HL-60/S4 treated with phorbol 12-myristate 13-acetate at 8.2 ng/mL for 4 days and 3 days (cell line): Measurements from ENCODE around the gene THSD4.
"Not testable (repeated sequence)": the region's sequence is repeated elsewhere in the genome, so short reads cannot be mapped to it uniquely, and the experiment has no call there.

Source experiments
- in situ Hi-C: fragments of 300-500 bp; cut with MboI; formaldehyde crosslinking; loops from 2 replicates; pipeline ENCODE4 v1.15.0; 2022; ENCODE audit warnings: low sequenced_read_pairs

Gene THSD4

DNA sequence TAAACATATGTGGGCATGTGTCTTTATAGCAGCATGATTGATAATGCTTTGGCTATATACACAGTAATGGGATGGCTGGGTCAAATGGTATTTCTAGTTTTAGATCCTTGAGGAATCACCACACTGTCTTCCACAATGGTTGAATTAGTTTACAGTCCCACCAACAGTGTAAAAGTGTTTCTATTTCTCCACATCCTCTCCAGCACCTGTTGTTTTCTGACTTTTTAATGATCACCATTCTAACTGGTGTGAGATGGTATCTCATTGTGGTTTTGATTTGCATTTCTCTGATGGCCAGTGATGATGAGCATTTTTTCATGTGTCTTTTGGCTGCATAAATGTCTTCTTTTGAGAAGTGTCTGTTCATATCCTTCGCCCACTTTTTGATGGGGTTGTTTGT lies 252.5 kb downstream of the THSD4 start:
- in situ Hi-C loops = not testable (repeated sequence)

DNA sequence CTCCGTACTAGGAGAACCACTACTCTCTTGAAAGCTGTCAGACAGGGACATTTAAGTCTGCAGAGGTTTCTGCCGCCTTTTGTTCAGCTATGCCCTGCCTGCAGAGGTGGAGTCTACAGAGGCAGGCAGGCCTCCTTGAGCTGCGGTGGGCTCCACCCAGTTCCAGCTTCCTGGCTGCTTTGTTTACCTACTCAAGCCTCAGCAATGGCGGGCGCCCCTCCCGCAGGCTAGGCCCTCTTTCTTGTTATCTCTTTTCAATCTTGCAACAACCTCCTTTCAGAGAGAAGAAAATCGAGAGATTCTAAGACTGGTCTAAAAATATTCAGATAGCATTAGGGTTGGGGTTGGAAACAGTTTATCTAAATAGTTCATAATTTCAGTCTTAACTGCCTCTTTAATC lies 257.5 kb downstream of the THSD4 start:
- in situ Hi-C loops = not testable (repeated sequence)

DNA sequence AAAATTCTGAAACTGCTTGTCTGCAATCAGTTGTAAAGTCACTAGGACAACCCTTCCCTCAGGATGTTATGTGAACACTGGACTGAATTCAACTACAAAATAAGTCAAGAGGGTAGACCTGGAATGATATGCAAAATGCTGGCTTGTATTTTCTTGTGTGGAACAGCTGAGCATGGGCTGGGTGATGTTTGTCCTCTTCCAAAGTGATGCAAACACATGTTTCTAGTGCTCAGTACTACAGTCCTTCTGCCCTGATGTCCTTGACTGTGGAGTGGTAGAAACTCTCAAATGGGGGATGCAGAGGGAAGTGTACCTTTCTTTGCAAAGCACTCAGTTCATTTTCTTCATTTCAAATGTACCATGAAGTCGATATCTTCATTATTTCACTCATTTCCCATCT lies 258.6 kb downstream of the THSD4 start:
- in situ Hi-C loops = no loop called here

DNA sequence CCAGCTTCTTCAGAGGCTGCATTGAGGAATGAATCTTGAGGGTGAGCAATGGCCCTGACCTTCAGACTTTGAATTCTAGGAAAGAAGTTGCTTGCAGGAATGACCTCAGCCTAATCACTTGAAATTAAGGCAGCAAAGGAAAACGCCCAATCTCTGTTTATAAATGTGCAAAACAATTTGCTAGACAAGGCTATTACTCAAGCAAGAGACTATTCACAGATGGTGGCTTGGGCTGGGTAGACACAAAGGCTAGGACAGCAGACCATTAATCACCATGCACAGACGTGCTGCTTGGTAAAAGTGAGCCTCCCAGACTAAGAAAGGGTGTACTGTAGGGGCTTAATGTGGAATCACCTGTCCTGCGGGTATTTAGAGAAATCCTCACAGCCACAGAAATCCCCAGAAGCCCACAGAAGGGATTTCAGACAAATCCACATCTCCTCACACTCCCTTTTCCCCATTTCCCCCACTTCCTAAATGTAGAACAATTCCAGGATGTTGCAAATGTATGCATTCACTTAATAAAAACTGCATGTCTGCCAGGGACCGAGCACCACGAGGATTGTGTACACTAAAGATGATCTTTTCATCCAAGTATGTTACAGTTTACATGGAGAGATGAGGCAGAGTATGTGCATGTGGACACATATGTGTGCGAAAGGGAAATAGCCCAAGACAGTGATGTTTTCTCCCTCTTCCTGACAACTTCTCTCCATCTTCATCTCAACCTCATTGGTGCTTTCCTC lies 259.5 kb downstream of the THSD4 start:
- in situ Hi-C loops = no loop called here

DNA sequence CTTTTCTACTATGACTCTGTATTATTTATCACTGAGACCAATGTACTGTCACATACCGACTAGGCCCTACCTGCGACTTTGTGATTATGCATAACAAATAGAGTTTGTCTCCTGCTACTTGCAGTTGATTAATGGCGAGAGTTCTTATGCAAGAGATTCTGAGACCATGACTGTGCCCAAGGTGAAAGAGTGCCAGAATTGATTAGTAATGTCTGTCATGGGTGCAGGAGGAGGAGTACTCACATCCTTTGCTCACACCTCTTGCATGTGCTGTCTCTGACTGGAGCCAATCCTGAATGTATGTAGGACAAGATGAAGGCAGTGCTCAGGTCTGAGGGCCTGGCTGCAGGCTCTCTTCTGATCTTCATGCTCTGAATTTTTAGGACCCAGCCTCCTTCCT lies 260.7 kb downstream of the THSD4 start:
- in situ Hi-C loops = no loop called here

DNA sequence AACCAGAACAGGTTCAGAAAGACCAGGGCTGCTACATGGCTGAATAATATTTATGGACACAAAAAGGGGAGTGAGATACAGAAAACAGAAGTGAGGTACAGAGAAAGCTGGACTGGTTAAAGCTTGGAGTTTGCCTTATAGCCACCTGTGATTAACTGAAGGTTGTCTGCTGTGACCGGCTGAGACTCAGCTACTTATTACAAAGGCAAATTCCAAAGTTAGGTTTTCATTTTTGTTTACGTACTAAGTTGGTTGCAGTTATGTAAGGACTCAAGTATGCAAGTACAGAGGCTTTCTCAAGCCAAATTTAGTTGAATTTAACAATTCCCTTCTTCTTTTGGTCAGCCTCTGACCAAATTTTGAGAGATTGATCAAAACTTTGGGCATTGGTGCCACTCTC lies 264.6 kb downstream of the THSD4 start:
- in situ Hi-C loops = no loop called here

DNA sequence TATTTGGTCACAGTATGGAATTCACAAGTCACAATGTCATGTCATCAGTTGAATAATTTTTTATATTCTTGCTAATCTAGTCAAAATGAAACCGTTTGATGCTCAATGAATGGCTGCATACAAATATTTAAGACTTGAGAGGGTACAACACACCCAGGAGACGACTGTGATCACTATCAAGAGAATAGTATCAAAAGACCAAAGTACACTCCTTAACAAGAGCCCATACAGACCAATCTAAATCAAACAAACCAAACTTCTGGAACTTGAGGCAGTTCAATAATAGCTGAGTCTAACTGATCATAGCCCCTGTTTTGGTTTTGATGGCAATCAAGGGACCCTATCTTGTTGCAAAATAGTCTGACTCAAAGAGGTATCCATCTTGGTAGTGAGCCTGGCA lies 265.1 kb downstream of the THSD4 start:
- in situ Hi-C loops = no loop called here

DNA sequence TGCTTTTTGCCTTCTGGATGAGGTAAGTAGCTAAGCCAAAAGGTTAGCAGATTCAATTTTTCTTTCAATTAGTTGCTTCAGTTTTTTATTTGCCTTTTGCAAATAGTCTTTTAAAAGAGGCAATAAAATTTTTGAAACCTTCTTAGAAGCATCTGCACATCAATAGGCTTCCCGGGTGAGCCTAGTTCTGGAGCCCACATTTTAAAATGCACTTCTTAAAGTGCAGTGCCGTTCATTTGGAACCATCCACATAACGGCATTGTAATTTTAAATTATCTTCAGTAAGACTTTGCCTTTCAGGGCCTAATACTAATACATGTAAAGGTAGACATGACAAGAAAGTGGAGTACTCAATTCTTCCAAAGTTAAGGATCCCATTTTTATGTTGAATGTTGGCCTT lies 269.2 kb downstream of the THSD4 start:
- in situ Hi-C loops = no loop called here

DNA sequence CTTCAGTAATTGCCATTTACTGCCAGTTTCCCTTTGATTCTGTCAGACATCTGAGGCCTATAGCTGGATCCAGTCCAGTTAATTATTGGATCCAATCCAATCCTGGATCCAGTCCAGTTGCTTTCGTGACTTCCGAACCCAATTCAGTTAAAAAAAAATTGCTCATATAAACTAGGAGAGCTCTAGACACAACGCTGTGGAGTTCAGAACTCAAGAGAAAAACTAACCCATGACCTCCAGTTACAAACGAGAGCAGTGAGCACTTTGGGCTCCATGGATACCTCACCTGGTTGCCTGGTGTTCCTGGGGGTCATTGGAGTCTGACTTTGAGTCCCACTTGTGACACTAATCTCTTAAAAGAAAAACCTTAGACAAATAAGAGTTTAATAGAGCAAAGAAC lies 269.8 kb downstream of the THSD4 start:
- in situ Hi-C loops = no loop called here

DNA sequence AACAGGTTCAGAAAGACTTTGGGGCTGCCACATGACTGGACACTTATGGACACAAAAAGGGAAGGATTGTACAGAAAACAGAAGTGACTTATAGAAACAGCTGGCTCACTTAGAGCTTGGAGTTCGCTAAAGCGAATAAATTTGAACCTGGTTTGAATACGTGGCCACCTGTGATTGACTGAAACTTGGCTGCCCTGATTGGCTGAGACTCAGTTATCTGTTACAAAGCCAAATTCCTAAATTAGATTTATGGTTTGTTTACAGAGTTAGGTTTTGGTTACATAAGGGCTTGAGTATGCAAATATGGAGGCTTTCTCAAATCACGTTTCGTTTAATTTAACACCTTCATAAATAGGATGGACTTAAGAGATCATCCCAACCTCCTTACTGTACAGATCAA lies 270.2 kb downstream of the THSD4 start:
- in situ Hi-C loops = no loop called here

DNA sequence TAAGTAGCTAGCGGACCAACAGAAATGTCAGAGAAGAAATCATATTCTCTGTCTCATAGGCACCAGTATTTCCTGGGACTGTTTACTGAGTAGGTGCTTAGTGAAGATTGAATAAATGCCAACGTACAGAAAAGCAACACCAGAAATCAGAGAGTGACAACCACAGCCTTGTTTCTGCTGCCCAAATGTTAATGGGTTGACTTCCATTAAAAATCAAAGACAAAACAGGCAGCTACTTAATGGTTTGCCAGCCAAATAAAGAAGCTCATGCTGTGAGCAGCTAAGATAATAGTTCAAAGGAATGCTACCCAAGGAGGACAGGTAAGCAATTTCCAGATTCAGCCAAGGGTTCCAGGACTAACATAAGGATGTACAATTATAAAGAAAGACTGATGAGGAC lies 270.7 kb downstream of the THSD4 start:
- in situ Hi-C loops = no loop called here

DNA sequence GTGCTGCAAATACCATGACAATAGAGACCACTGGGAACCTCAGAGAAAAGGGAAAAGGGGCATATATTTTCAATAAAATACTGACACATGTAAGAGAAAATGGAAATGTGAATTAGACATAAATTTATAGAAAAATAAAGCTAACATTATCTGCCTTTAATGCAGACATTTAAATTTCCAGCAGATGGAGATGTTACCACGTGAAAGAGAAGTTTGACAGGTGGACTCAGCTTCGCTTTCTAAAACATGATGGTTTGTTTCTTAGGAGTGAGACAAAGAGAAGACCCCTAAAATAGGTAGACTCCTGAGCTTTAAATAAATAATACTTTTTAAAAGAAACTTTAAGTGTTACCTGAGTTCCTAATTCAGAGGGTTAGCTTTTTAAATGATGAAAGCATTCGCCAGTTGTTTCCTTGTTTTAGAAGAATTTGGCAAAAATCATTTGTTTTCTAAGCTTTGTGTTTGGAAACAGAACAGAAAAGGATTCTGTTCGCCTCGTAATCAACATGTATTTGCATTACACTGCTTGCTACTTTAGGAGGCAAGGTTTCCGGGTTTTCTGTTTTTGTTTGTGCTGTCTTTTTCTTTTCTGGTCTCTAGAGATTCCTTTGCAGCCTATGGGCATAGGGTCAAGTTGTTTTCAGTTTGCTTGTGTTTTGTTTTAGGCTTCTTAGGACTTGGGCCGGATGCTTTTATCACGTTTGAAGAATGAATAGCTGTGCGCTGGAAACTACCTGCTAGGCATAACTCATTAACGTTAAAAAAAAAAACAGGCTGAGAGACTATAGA lies 271.4 kb downstream of the THSD4 start:
- in situ Hi-C loops = no loop called here

DNA sequence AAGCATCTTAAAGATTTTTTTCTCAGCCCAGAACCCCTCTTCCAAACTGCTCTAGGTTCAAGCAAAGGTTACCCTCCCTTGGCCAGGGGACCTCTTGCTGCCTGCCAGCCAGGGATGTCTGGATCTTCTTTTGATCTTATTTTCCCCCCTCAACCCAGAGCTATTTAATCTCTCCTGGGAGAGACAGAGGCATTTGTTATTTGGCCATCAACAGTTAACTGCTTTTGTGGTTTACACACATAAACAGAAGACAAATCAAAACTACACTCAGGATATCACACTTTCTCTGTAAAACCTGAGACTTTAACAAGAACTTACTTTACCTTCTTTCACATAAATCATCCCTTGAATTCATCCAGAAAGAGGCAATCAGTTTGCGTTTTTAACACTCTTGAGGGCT lies 272.5 kb downstream of the THSD4 start:
- in situ Hi-C loops = no loop called here

DNA sequence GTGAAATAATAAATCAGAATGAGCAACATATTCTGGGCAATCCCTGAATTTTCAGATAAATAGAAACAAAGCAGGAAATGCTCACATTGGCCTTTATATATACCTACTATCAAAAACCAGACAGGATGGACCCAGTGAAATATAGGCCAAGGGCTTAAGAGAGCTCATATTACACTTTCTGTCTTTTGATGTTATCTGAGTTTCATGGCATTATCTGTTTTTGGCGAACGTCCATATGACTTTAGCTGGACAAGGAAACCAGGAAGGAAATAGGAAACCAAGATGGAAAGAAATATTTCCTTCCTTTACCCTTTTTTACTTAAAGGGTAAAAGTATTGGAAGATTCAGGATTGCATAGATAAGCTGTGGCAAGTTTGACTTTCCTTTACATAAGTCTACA lies 274.8 kb downstream of the THSD4 start:
- in situ Hi-C loops = no loop called here

DNA sequence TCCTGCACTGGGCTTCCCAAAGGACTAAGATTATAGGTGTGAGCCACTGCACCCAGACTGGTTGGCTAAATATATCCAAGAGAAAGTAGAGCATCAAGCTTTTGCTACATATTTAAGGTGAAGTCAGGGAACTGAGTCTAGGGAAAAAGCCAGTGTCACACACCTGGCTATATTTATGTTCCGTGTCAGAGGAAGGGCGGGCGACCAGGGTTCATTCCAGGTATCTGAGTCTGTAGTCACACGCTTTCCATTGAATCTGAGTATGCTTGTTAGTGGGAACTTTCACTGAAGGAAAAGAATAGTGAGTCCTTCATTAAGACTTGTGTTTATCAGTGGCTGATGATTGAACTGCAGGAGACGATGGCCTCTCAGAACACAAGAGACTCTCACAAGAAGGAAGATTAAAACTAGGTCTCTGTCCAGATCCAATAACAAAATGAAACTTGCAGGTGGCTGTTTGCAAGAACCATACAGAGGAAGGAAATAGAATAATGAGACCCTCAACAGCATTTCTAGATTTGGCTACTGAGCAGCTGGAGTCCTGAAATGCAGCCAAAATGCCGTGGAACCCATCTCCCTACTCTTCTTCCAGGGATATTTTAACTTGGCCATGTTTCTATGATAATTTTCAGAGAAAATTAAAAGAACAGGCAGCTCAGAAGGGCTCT lies 276.3 kb downstream of the THSD4 start:
- in situ Hi-C loops = no loop called here

DNA sequence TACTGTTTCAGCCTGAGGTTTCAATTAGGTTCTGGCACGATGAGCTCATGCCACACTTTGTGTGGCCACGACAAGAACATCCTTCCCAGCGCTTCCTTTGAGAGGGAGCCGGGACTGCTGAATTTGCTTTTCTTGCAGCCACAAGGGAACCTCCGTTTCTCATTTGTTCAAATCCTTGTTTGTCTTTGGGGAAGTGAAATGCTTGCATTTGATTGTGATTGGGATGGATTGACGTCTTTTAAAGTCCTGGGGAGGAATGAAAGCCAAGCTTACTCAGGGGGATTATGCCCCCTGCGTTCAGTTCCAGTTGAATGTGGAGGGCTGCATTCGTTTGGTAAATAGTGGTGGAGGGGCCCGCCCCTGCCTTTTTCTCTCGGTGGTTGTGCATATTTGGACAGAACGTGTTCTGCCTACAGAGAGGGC lies 277.6 kb downstream of the THSD4 start:
- in situ Hi-C loops = no loop called here

DNA sequence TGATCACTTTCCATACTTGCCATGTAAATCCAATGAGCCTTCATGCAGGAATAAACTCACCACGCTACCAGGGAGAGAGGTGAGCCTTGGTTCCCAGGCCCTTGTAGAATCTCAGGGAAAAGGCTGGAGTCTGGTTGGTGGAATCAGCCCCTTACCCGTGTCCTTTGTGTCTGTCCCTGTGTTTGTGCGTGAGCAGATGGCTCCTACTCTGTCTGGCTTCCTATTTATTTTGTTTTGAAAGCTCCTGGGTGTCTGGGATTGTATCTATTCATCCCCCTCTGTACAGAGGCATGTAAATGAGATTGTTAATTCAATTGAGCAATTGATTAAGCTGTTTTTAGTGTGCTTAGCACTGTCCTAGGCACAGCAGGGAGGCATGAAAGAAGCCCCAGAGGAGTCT lies 278.1 kb downstream of the THSD4 start:
- in situ Hi-C loops = no loop called here

DNA sequence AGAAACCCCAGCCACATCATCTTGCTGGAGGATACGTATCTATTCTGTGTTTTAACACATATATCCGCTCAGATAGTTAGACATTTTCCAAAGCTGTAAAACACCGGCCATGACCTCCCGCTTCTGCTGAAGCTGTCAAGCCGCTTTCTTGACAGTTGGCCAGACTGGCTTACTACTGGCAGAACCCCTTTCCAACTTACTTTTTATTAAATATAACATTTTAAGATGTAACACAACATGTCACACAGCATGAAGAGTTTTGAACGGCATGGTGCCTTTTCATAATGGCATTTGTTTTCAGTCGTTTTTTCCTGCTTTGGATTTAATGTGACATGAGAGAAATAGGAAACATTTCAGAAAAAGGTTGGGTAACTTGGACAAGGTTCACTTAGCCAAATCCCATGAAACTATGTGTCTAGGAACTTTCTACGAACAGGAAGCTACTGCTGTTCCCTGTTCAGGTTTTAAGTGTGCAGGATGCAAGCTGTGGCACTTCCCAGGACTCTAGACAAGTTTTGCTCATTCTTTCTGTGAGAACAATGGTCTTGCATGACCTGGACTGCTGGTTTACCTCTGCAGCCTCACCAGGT lies 281.4 kb downstream of the THSD4 start:
- in situ Hi-C loops = no loop called here

DNA sequence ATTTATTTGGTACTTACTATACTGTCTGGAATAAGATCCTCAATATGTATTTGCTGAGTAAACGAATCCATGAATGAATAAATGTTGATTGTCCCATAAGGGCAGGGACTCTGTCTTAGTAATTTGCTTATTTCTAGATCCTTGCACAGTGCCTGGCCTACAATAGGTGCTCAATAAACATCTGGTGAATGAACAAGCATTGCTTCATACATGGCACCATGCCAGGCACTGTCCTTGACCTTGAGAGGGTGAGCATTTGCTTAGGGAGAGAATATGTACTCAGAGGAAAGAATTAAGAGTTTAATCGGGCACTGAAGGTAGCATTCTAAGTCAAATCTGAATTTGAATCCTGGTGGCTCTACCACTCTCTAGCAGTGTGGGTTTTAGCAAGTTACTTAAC lies 282.1 kb downstream of the THSD4 start:
- in situ Hi-C loops = no loop called here

DNA sequence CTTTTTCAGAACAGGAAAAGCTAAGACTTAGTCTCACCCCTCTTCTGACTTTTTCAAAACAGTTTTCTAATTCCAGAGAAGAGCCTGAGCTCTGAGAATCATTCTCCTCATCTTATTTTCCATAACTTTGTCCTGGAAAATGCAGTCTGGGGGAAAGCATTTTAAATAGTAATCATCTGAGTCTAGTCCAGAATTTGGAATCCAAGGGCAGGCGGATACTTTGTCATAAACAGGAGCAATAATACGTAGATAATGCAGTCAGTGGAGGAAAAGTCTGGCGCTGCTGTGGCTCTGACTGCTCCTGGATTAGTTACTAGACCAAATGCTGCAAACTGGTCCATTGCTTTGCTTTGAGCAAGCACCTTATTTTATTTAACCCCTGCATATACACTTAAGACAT lies 285.0 kb downstream of the THSD4 start:
- in situ Hi-C loops = no loop called here

DNA sequence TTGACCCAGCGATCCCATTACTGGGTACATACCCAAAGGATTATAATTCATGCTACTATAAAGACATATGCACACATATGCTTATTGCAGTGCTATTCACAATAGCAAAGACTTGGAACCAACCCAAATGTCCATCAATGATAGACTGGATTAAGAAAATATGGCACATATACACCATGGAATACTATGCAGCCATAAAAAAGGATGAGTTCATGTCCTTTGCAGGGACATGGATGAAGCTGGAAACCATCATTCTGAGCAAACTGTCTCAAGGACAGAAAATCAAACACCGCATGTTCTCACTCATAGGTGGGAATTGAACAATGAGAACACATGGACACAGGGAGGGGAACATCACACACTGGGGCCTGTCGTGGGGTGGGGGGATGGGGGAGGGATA lies 286.5 kb downstream of the THSD4 start:
- in situ Hi-C loops = not testable (repeated sequence)

DNA sequence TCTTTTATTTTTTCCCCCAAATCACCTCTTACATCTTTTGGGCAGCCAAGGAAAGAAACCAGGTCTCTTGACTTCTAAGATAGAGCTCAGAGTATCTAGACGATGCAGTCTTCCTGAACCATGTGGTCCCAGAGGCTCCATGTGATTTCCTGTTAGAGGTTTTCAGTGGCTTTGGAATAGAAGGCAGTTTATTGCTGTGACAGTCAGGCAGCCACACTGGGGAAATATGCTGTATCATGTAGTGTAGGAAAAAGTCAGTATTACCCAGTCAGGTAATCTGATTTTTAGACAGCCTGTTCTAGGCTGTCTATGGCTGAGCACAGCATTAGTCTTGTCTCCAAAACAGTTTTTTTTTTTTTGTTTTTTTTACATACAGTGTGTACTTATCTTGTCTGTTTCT lies 294.3 kb downstream of the THSD4 start:
- in situ Hi-C loops = no loop called here
